WTC11 (cell line): ENCODE data around the gene LYST.

Source experiments
- CREB1 ChIP-seq: sonication (generic); formaldehyde crosslinking; IDR thresholded peaks from 2 replicates; pipeline ENCODE4 v1.8.0; 2023; ENCODE audit warnings: mild to moderate bottlenecking, missing genetic modification reagents
- CREM ChIP-seq: sonication (generic); formaldehyde crosslinking; IDR thresholded peaks from 2 replicates; pipeline ENCODE4 v1.8.1; 2022; ENCODE audit warnings: mild to moderate bottlenecking, missing genetic modification reagents, moderate library complexity
- ERG ChIP-seq: fragments of 250-450 bp; sonication (Bioruptor Pico); IDR thresholded peaks from 2 replicates; pipeline ENCODE4 v1.8.0; 2021; ENCODE audit warnings: mild to moderate bottlenecking
- IRF1 ChIP-seq: sonication (generic); formaldehyde crosslinking; IDR thresholded peaks from 2 replicates; pipeline ENCODE4 v1.8.0; 2023; ENCODE audit warnings: missing genetic modification reagents
- KAT7 ChIP-seq: sonication (generic); formaldehyde crosslinking; IDR thresholded peaks from 2 replicates; pipeline ENCODE4 v1.8.1; 2023; ENCODE audit warnings: missing genetic modification reagents, mild to moderate bottlenecking, borderline replicate concordance
- USF1 ChIP-seq: sonication (generic); formaldehyde crosslinking; IDR thresholded peaks from 2 replicates; pipeline ENCODE4 v1.8.0; 2022; ENCODE audit warnings: mild to moderate bottlenecking, missing genetic modification reagents
- ZNF263 ChIP-seq: sonication (generic); formaldehyde crosslinking; IDR thresholded peaks from 2 replicates; pipeline ENCODE4 v1.8.1; 2022; ENCODE audit warnings: low read depth, mild to moderate bottlenecking, moderate library complexity, missing genetic modification reagents
- TF ChIP-seq, protein P1 (sequence below): sonication (generic); formaldehyde crosslinking; conservative IDR thresholded peaks from 2 replicates; pipeline ENCODE4 v1.8.1; 2022; ENCODE audit warnings: mild to moderate bottlenecking, missing genetic modification reagents
- TF ChIP-seq, protein P2 (sequence below): fragments of 200-600 bp; IDR thresholded peaks from 2 replicates; pipeline ENCODE4 v1.8.0; 2022; ENCODE audit warnings: antibody characterized with exemption

DNA sequence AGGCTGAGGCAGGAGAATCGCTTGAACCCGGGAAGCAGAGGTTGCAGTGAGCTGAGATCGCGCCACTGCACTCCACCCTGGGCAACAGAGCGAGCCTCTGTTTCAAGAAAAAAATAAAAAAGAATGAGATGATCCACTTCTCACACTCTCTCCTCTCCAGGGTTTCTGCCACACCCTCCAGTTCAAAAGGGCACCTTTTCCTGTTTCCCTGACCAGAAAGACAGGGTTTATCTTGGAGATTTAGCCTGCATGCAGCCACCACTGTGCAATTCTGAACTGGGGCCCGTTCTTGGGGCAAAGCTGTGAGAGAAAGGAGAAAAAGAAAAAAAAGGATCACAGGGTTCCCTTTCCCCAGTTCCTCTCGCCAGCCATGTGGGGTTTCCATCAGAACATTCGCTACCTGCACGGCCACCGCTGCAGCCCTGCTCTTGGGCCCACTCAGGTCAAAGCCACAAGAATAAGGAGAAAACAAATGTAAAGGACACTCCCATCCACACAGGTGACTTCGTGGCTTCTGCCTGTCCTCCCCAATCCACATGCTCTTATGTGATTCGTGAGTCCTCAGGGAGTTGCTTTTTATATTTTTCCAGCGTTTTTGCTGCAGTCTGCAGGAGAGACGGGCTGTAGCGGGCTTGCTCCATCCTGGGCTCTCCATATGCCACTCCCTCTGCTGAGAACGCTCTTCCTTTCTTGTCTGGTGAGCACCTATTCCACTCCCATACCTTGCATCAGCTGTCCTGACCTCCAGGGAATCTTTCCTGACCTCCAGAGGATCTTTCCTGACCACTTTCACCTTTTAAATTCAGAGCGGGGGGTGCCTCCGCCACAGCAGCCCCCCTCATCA, 243.5 kb downstream of the LYST start:
- TF ChIP-seq, protein P1, sequence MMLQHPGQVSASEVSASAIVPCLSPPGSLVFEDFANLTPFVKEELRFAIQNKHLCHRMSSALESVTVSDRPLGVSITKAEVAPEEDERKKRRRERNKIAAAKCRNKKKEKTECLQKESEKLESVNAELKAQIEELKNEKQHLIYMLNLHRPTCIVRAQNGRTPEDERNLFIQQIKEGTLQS (CRISPR knock-in tag) = no peak
- TF ChIP-seq, protein P2, sequence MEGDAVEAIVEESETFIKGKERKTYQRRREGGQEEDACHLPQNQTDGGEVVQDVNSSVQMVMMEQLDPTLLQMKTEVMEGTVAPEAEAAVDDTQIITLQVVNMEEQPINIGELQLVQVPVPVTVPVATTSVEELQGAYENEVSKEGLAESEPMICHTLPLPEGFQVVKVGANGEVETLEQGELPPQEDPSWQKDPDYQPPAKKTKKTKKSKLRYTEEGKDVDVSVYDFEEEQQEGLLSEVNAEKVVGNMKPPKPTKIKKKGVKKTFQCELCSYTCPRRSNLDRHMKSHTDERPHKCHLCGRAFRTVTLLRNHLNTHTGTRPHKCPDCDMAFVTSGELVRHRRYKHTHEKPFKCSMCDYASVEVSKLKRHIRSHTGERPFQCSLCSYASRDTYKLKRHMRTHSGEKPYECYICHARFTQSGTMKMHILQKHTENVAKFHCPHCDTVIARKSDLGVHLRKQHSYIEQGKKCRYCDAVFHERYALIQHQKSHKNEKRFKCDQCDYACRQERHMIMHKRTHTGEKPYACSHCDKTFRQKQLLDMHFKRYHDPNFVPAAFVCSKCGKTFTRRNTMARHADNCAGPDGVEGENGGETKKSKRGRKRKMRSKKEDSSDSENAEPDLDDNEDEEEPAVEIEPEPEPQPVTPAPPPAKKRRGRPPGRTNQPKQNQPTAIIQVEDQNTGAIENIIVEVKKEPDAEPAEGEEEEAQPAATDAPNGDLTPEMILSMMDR = no peak
- TF ChIP-seq CREB1 (CRISPR knock-in tag) (no peak), ERG (no peak), ZNF263 (no peak), KAT7 (CRISPR knock-in tag) (no peak), IRF1 (CRISPR knock-in tag) (no peak), USF1 (CRISPR knock-in tag) (no peak), CREM (CRISPR knock-in tag) (no peak)
